ENCODE results near the gene CNTNAP2. TPM values are rescaled to one million over a fixed set of nuclear protein-coding genes. Genes with fewer than 3 reads are reported as not detected.

The CNTNAP2 gene
- polyA plus RNA-seq, 3 donors from 2014 or later = 0.94 to 1.1 TPM; not detected in 1

- Mint-ChIP-seq H3K27me3 (ENCODE audit: low read depth in 3 of 3) (no peaks in the 10 kb centered on the region), H3K27ac (no peak overlapping the region), H3K4me1 (peaks cover 5 to 10% of the 10 kb centered on the region in 2 donors), H3K9me3 (peaks cover 0 to 37% (median 3%) of the 10 kb centered on the region in 6 donors), H3K4me3 (no peak overlapping the region), H3K36me3 (peaks cover 0 to 4% (median 0%) of the 10 kb centered on the region in 3 donors)
- DNase-seq = no peak
Measured at GRCh38 chr7:147432576-147432975, 1316.0 kb downstream of the CNTNAP2 start.

GRCh38 chr7:147436718-147437117, 1320.1 kb downstream of the CNTNAP2 start:
- peaks cover 10 to 29% (median 18%) of the 10 kb centered on the region in 6 donors for H3K9me3 Mint-ChIP-seq

GRCh38 chr7:147438216-147438615, 1321.6 kb downstream of the CNTNAP2 start:
- no peak for DNase-seq
- no peaks in the 10 kb centered on the region for H3K27me3 Mint-ChIP-seq (ENCODE audit: low read depth in 3 of 3)
- no peak overlapping the region for H3K27ac Mint-ChIP-seq
- no peaks in the 10 kb centered on the region for H3K36me3 Mint-ChIP-seq
- H3K4me3 Mint-ChIP-seq = no peak overlapping the region
- H3K9me3 Mint-ChIP-seq = peaks cover 13 to 27% (median 22%) of the 10 kb centered on the region in 6 donors
- peaks cover 5 to 10% of the 10 kb centered on the region in 2 donors for H3K4me1 Mint-ChIP-seq

More at GRCh38 chr7:147436718-147437117, 1320.1 kb downstream of the CNTNAP2 start:
- H3K36me3 Mint-ChIP-seq = no peaks in the 10 kb centered on the region
- H3K27ac Mint-ChIP-seq = no peak overlapping the region
- no peak overlapping the region for H3K4me3 Mint-ChIP-seq
- peaks cover 5 to 10% of the 10 kb centered on the region in 2 donors for H3K4me1 Mint-ChIP-seq
- H3K27me3 Mint-ChIP-seq (ENCODE audit: low read depth in 3 of 3) = no peaks in the 10 kb centered on the region
- DNase-seq = no peak

GRCh38 chr7:147443942-147444341, 1327.3 kb downstream of the CNTNAP2 start:
- no peak for DNase-seq
- H3K4me3 Mint-ChIP-seq = no peak overlapping the region
- no peak overlapping the region for H3K27ac Mint-ChIP-seq
- peaks cover 0 to 4% (median 0%) of the 10 kb centered on the region in 3 donors for H3K27me3 Mint-ChIP-seq (ENCODE audit: low read depth in 3 of 3)
- no peaks in the 10 kb centered on the region for H3K36me3 Mint-ChIP-seq
- H3K4me1 Mint-ChIP-seq = no peaks in the 10 kb centered on the region
- H3K9me3 Mint-ChIP-seq = peaks cover 19 to 50% (median 29%) of the 10 kb centered on the region in 6 donors

- Mint-ChIP-seq H3K4me3 (no peak overlapping the region), H3K27me3 (ENCODE audit: low read depth in 3 of 3) (no peaks in the 10 kb centered on the region), H3K27ac (no peak overlapping the region), H3K9me3 (peaks cover 5 to 56% (median 7%) of the 10 kb centered on the region in 6 donors), H3K36me3 (no peaks in the 10 kb centered on the region), H3K4me1 (no peaks in the 10 kb centered on the region)
- no peak for DNase-seq
Measured at GRCh38 chr7:147452816-147453215, 1336.2 kb downstream of the CNTNAP2 start.

GRCh38 chr7:147465223-147465622, 1348.6 kb downstream of the CNTNAP2 start:
- Mint-ChIP-seq H3K27ac (no peak overlapping the region), H3K9me3 (peaks cover 6 to 23% (median 17%) of the 10 kb centered on the region in 6 donors), H3K27me3 (ENCODE audit: low read depth in 3 of 3) (peaks cover 0 to 2% (median 1%) of the 10 kb centered on the region in 3 donors), H3K4me1 (no peaks in the 10 kb centered on the region), H3K4me3 (no peak overlapping the region), H3K36me3 (peaks cover 0 to 3% (median 0%) of the 10 kb centered on the region in 3 donors)
- DNase-seq = no peak

- no peaks in the 10 kb centered on the region for H3K4me1 Mint-ChIP-seq
- no peak for DNase-seq
- no peak overlapping the region for H3K27ac Mint-ChIP-seq
- H3K27me3 Mint-ChIP-seq (ENCODE audit: low read depth in 3 of 3) = no peaks in the 10 kb centered on the region
- H3K36me3 Mint-ChIP-seq = no peaks in the 10 kb centered on the region
- no peak overlapping the region for H3K4me3 Mint-ChIP-seq
- H3K9me3 Mint-ChIP-seq = peaks cover 4 to 40% (median 20%) of the 10 kb centered on the region in 6 donors
Measured at GRCh38 chr7:147472556-147472955, 1356.0 kb downstream of the CNTNAP2 start.

GRCh38 chr7:147474862-147475261, 1358.3 kb downstream of the CNTNAP2 start:
- H3K36me3 Mint-ChIP-seq = no peaks in the 10 kb centered on the region
- peaks cover 4 to 43% (median 22%) of the 10 kb centered on the region in 6 donors for H3K9me3 Mint-ChIP-seq
- DNase-seq = no peak
- H3K4me3 Mint-ChIP-seq = no peak overlapping the region
- no peaks in the 10 kb centered on the region for H3K4me1 Mint-ChIP-seq
- H3K27me3 Mint-ChIP-seq (ENCODE audit: low read depth in 3 of 3) = no peaks in the 10 kb centered on the region
- no peak overlapping the region for H3K27ac Mint-ChIP-seq

GRCh38 chr7:147477526-147477925, 1360.9 kb downstream of the CNTNAP2 start:
- Mint-ChIP-seq H3K4me3 (no peak overlapping the region), H3K9me3 (peaks cover 4 to 27% (median 13%) of the 10 kb centered on the region in 6 donors), H3K4me1 (no peaks in the 10 kb centered on the region), H3K36me3 (no peaks in the 10 kb centered on the region), H3K27me3 (ENCODE audit: low read depth in 3 of 3) (no peaks in the 10 kb centered on the region), H3K27ac (no peak overlapping the region)
- DNase-seq = no peak

GRCh38 chr7:147478796-147479195, 1362.2 kb downstream of the CNTNAP2 start:
- no peak overlapping the region for H3K4me3 Mint-ChIP-seq
- DNase-seq = no peak
- H3K36me3 Mint-ChIP-seq = no peaks in the 10 kb centered on the region
- no peak overlapping the region for H3K27ac Mint-ChIP-seq
- H3K4me1 Mint-ChIP-seq = no peaks in the 10 kb centered on the region
- peaks cover 0 to 2% (median 0%) of the 10 kb centered on the region in 3 donors for H3K27me3 Mint-ChIP-seq (ENCODE audit: low read depth in 3 of 3)
- peaks cover 0 to 20% (median 8%) of the 10 kb centered on the region in 6 donors for H3K9me3 Mint-ChIP-seq

- H3K36me3 Mint-ChIP-seq = no peaks in the 10 kb centered on the region
- no peak overlapping the region for H3K4me3 Mint-ChIP-seq
- DNase-seq = no peak
- H3K9me3 Mint-ChIP-seq = peaks cover 4 to 12% (median 9%) of the 10 kb centered on the region in 6 donors
- no peaks in the 10 kb centered on the region for H3K4me1 Mint-ChIP-seq
- no peak overlapping the region for H3K27ac Mint-ChIP-seq
- peaks cover 0 to 2% (median 0%) of the 10 kb centered on the region in 3 donors for H3K27me3 Mint-ChIP-seq (ENCODE audit: low read depth in 3 of 3)
Measured at GRCh38 chr7:147483634-147484292, 1367.2 kb downstream of the CNTNAP2 start.

- H3K9me3 Mint-ChIP-seq = peaks cover 5 to 17% (median 9%) of the 10 kb centered on the region in 6 donors
- no peak overlapping the region for H3K4me3 Mint-ChIP-seq
- no peak for DNase-seq
- H3K27me3 Mint-ChIP-seq (ENCODE audit: low read depth in 3 of 3) = peaks cover 0 to 2% (median 0%) of the 10 kb centered on the region in 3 donors
- H3K4me1 Mint-ChIP-seq = no peaks in the 10 kb centered on the region
- no peak overlapping the region for H3K27ac Mint-ChIP-seq
- H3K36me3 Mint-ChIP-seq = no peaks in the 10 kb centered on the region
Measured at GRCh38 chr7:147485660-147486210, 1369.1 kb downstream of the CNTNAP2 start.

GRCh38 chr7:147492606-147493005, 1376.0 kb downstream of the CNTNAP2 start:
- Mint-ChIP-seq H3K27me3 (ENCODE audit: low read depth in 3 of 3) (no peaks in the 10 kb centered on the region), H3K36me3 (no peaks in the 10 kb centered on the region), H3K27ac (no peak overlapping the region), H3K4me3 (no peak overlapping the region), H3K9me3 (peaks cover 2 to 26% (median 14%) of the 10 kb centered on the region in 6 donors), H3K4me1 (no peaks in the 10 kb centered on the region)
- no peak for DNase-seq

- no peaks in the 10 kb centered on the region for H3K4me1 Mint-ChIP-seq
Measured at GRCh38 chr7:147496209-147496608, 1379.6 kb downstream of the CNTNAP2 start.

More at GRCh38 chr7:147496209-147496608, 1379.6 kb downstream of the CNTNAP2 start:
- H3K9me3 Mint-ChIP-seq = peaks cover 2 to 19% (median 12%) of the 10 kb centered on the region in 6 donors
- no peaks in the 10 kb centered on the region for H3K36me3 Mint-ChIP-seq
- H3K4me3 Mint-ChIP-seq = no peak overlapping the region
- H3K27ac Mint-ChIP-seq = no peak overlapping the region
- no peaks in the 10 kb centered on the region for H3K27me3 Mint-ChIP-seq (ENCODE audit: low read depth in 3 of 3)
- DNase-seq = no peak

Measured in immature natural killer cell (primary cell).